SK-N-SH treated with all-trans-retinoic acid at 6 μM for 48 hours (cell line): Measurements from ENCODE around the gene TEX52.

Experiments used
- ATAC-seq: fragments of 200-7000 bp; cut with Tn5 transposase; 3 replicates; pipeline ENCODE4 v1.9.1; 2020; ENCODE audit warnings: mild to moderate bottlenecking, moderate library complexity
- ARNTL ChIP-seq: fragments of 450-650 bp; formaldehyde crosslinking; IDR thresholded peaks from 2 replicates; pipeline ENCODE4 v1.5.0; 2020; ENCODE audit warnings: low read depth, mild to moderate bottlenecking, moderate library complexity, borderline replicate concordance
- CREB5 ChIP-seq: fragments of 250-450 bp; sonication (Bioruptor Pico); IDR thresholded peaks from 2 replicates; pipeline ENCODE4 v1.5.1; 2020; ENCODE audit warnings: low read depth, mild to moderate bottlenecking, moderate library complexity
- CSDC2 ChIP-seq: fragments of 250-450 bp; sonication (Bioruptor Pico); IDR thresholded peaks from 2 replicates; pipeline ENCODE4 v1.5.0; 2020; ENCODE audit warnings: mild to moderate bottlenecking, moderate library complexity
- CSRNP3 ChIP-seq: fragments of 250-450 bp; sonication (Bioruptor Pico); IDR thresholded peaks from 2 replicates; pipeline ENCODE4 v1.5.1; 2021; ENCODE audit warnings: mild to moderate bottlenecking, moderate library complexity
- ESRRG ChIP-seq: fragments of 250-450 bp; sonication (Bioruptor Pico); IDR thresholded peaks from 2 replicates; pipeline ENCODE4 v1.6.1; 2021; ENCODE audit warnings: mild to moderate bottlenecking
- GLIS3 ChIP-seq: fragments of 250-450 bp; sonication (Bioruptor Pico); IDR thresholded peaks from 2 replicates; pipeline ENCODE4 v1.5.0; 2020; ENCODE audit warnings: mild to moderate bottlenecking, moderate library complexity
- ISL1 ChIP-seq: fragments of 250-450 bp; sonication (Bioruptor Pico); IDR thresholded peaks from 2 replicates; pipeline ENCODE4 v2.1.2; 2022; ENCODE audit warnings: mild to moderate bottlenecking, moderate library complexity
- OSR1 ChIP-seq: fragments of 250-450 bp; sonication (Bioruptor Pico); IDR thresholded peaks from 2 replicates; pipeline ENCODE4 v1.8.0; 2022; ENCODE audit warnings: moderate library complexity, mild to moderate bottlenecking, inconsistent platforms
- PATZ1 ChIP-seq: fragments of 250-450 bp; sonication (Bioruptor Pico); IDR thresholded peaks from 2 replicates; pipeline ENCODE4 v1.8.0; 2020; ENCODE audit warnings: mild to moderate bottlenecking, moderate library complexity, borderline replicate concordance
- POU6F1 ChIP-seq: fragments of 250-450 bp; sonication (Bioruptor Pico); IDR thresholded peaks from 2 replicates; pipeline ENCODE4 v1.8.0; 2021; ENCODE audit warnings: low read depth, mild to moderate bottlenecking, moderate library complexity, borderline replicate concordance
- PPARA ChIP-seq: fragments of 250-450 bp; sonication (Bioruptor Pico); IDR thresholded peaks from 2 replicates; pipeline ENCODE4 v1.5.0; 2020; ENCODE audit warnings: mild to moderate bottlenecking, borderline replicate concordance
- RARB ChIP-seq: fragments of 250-450 bp; sonication (Bioruptor Pico); IDR thresholded peaks from 2 replicates; pipeline ENCODE4 v1.8.0; 2021; ENCODE audit warnings: mild to moderate bottlenecking, moderate library complexity
- SNAI2 ChIP-seq: fragments of 250-450 bp; sonication (Bioruptor Pico); IDR thresholded peaks from 2 replicates; pipeline ENCODE4 v1.5.0; 2020; ENCODE audit warnings: mild to moderate bottlenecking, moderate library complexity
- TCF4 ChIP-seq: fragments of 250-450 bp; sonication (Bioruptor Pico); IDR thresholded peaks from 2 replicates; pipeline ENCODE4 v1.8.0; 2021; ENCODE audit warnings: mild to moderate bottlenecking, moderate library complexity, borderline replicate concordance
- TOX ChIP-seq: fragments of 250-450 bp; sonication (Bioruptor Pico); IDR thresholded peaks from 2 replicates; pipeline ENCODE4 v1.8.0; 2021; ENCODE audit warnings: mild to moderate bottlenecking, moderate library complexity, borderline replicate concordance
- TSHZ2 ChIP-seq: fragments of 250-450 bp; sonication (Bioruptor Pico); IDR thresholded peaks from 2 replicates; pipeline ENCODE4 v1.5.0; 2020; ENCODE audit warnings: mild to moderate bottlenecking, moderate library complexity
- ZFP3 ChIP-seq: fragments of 250-450 bp; sonication (Bioruptor Pico); IDR thresholded peaks from 2 replicates; pipeline ENCODE4 v1.5.0; 2020; ENCODE audit warnings: mild to moderate bottlenecking, moderate library complexity
- ZNF8 ChIP-seq: fragments of 450-650 bp; formaldehyde crosslinking; IDR thresholded peaks from 2 replicates; pipeline ENCODE4 v1.5.0; 2020; ENCODE audit warnings: mild to moderate bottlenecking, moderate library complexity

TEX52 gene

GRCh38 chr12:2858334-2858733 is 1.5 kb upstream of the TEX52 start (continued):
- TF ChIP-seq TSHZ2 (CRISPR knock-in tag): no peak

- TF ChIP-seq TOX (CRISPR knock-in tag): no peak
- TF ChIP-seq TSHZ2 (CRISPR knock-in tag): no peak
- no peak for TF ChIP-seq RARB (CRISPR knock-in tag)
- no peak for TF ChIP-seq CSRNP3 (CRISPR knock-in tag)
- TF ChIP-seq ARNTL: no peak
- no peak for TF ChIP-seq ESRRG
- TF ChIP-seq OSR1: no peak
- TF ChIP-seq ZNF8 (CRISPR knock-in tag): no peak
- TF ChIP-seq CSDC2 (CRISPR knock-in tag): no peak
- no peak for ATAC-seq
These were observed 737 bp upstream of the TEX52 start for GRCh38 chr12:2857576-2857975.

- TF ChIP-seq ZNF8 (CRISPR knock-in tag) (peak; percentile 51; the same call in 1 of the 2 replicates), PATZ1 (CRISPR knock-in tag) (no peak), TCF4 (CRISPR knock-in tag) (no peak)
- ATAC-seq: peak; percentile 42; the same call in 2 of the 3 replicates
These were observed 788 bp downstream of the TEX52 start for GRCh38 chr12:2856051-2856450.

GRCh38 chr12:2855546-2855945 is 1.3 kb downstream of the TEX52 start:
- ATAC-seq: no peak
- TF ChIP-seq ZFP3 (CRISPR knock-in tag): no peak
- TF ChIP-seq CSDC2 (CRISPR knock-in tag): no peak
- no peak for TF ChIP-seq PPARA (CRISPR knock-in tag)
- TF ChIP-seq GLIS3 (CRISPR knock-in tag): no peak
- TF ChIP-seq RARB (CRISPR knock-in tag): no peak

GRCh38 chr12:2854669-2855453 is 2.0 kb downstream of the TEX52 start:
- no peak for ATAC-seq
- TF ChIP-seq CREB5 (CRISPR knock-in tag) (no peak), SNAI2 (no peak), ZNF8 (CRISPR knock-in tag) (no peak), CSDC2 (CRISPR knock-in tag) (no peak), OSR1 (no peak), ZFP3 (CRISPR knock-in tag) (no peak), ESRRG (no peak), RARB (CRISPR knock-in tag) (no peak), TCF4 (CRISPR knock-in tag) (no peak), POU6F1 (CRISPR knock-in tag) (no peak), ISL1 (CRISPR knock-in tag) (no peak)
